HG03139 (cell line): Measurements from ENCODE around the gene RAPGEF2.

Source experiments
- ATAC-seq: cut with Tn5 transposase; IDR thresholded peaks from one replicate; pipeline ENCODE4 v1.9.1; 2021; ENCODE audit not compliant: unreplicated experiment

RAPGEF2 gene

GRCh38 chr4:159271856-159272255 is 169.0 kb downstream of the RAPGEF2 start:
- ATAC-seq: no peak

- ATAC-seq: no peak
Measured at GRCh38 chr4:159272273-159273140, 169.6 kb downstream of the RAPGEF2 start.

GRCh38 chr4:159273141-159273438 is 170.2 kb downstream of the RAPGEF2 start:
- no peak for ATAC-seq

GRCh38 chr4:159273841-159274240 is 171.0 kb downstream of the RAPGEF2 start:
- no peak for ATAC-seq

- ATAC-seq: no peak
Measured at GRCh38 chr4:159278399-159278798, 175.5 kb downstream of the RAPGEF2 start.

GRCh38 chr4:159279084-159279483 is 176.2 kb downstream of the RAPGEF2 start:
- no peak for ATAC-seq

- ATAC-seq: no peak
Measured at GRCh38 chr4:159280442-159281172, 177.7 kb downstream of the RAPGEF2 start.

GRCh38 chr4:159281771-159282170 is 178.9 kb downstream of the RAPGEF2 start:
- ATAC-seq: no peak

- ATAC-seq: no peak
Measured at GRCh38 chr4:159282329-159282728, 179.4 kb downstream of the RAPGEF2 start.

- no peak for ATAC-seq
Measured at GRCh38 chr4:159282944-159283343, 180.1 kb downstream of the RAPGEF2 start.

GRCh38 chr4:159283696-159284095 is 180.8 kb downstream of the RAPGEF2 start:
- ATAC-seq: no peak

GRCh38 chr4:159284113-159284512 is 181.2 kb downstream of the RAPGEF2 start:
- no peak for ATAC-seq

GRCh38 chr4:159284733-159285132 is 181.9 kb downstream of the RAPGEF2 start:
- ATAC-seq: no peak

GRCh38 chr4:159287767-159288166 is 184.9 kb downstream of the RAPGEF2 start:
- no peak for ATAC-seq

- no peak for ATAC-seq
Measured at GRCh38 chr4:159289682-159290081, 186.8 kb downstream of the RAPGEF2 start.

GRCh38 chr4:159290321-159291030 is 187.6 kb downstream of the RAPGEF2 start:
- no peak for ATAC-seq

GRCh38 chr4:159291176-159291575 is 188.3 kb downstream of the RAPGEF2 start:
- no peak for ATAC-seq

GRCh38 chr4:159292137-159292896 is 189.4 kb downstream of the RAPGEF2 start:
- ATAC-seq: no peak

GRCh38 chr4:159293811-159294515 is 191.1 kb downstream of the RAPGEF2 start:
- no peak for ATAC-seq

GRCh38 chr4:159296061-159296460 is 193.2 kb downstream of the RAPGEF2 start:
- no peak for ATAC-seq
